Measurements from ENCODE around the gene PPDPF.

DNA sequence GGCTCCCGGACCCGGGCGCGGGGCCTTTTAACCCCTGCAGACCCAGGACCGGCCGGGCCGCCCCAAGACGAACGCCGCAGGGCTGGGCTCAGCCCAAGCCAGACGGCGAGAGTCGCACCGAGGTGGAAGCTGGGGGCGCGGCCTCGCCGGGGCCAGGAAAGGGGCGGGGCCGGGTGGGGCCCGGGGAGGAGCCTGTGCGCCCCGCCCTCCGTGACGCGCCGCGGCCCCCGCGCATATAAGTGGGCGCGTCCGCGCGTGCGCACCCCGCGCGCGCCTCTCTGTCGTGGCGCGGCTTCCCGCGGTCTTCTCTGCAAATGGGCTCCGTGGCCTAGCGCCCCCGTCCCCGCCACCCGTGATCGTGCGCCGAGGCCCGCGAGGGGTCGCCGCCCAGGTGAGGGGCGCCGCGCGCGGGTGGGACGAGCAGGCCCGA, at the start of gene PPDPF:
- TF ChIP-seq, protein P1, sequence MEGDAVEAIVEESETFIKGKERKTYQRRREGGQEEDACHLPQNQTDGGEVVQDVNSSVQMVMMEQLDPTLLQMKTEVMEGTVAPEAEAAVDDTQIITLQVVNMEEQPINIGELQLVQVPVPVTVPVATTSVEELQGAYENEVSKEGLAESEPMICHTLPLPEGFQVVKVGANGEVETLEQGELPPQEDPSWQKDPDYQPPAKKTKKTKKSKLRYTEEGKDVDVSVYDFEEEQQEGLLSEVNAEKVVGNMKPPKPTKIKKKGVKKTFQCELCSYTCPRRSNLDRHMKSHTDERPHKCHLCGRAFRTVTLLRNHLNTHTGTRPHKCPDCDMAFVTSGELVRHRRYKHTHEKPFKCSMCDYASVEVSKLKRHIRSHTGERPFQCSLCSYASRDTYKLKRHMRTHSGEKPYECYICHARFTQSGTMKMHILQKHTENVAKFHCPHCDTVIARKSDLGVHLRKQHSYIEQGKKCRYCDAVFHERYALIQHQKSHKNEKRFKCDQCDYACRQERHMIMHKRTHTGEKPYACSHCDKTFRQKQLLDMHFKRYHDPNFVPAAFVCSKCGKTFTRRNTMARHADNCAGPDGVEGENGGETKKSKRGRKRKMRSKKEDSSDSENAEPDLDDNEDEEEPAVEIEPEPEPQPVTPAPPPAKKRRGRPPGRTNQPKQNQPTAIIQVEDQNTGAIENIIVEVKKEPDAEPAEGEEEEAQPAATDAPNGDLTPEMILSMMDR (conservative IDR thresholded peaks at IDR 0.05 in 1 of 2, IDR thresholded peaks at IDR 0.05 in 1 of 2; ENCODE audit: extremely low read depth in 1 of 2, insufficient read depth in 1 of 2, low read depth in 1 of 2, low read length in 2 of 2) = no peak
- no peak for TF ChIP-seq EZH2 (IDR thresholded peaks at IDR 0.05; ENCODE audit: borderline replicate concordance, low read length)

Data from mammary epithelial cell (primary cell).